Hematopoietic multipotent progenitor cell treated with erythropoietin and hydrocortisone succinate and interleukin-3 and kit ligand, for 6 days (in vitro differentiated cells): Measurements from ENCODE around the gene CDRT15L2.
"Not testable (repeated sequence)": the region's sequence is repeated elsewhere in the genome, so short reads cannot be mapped to it uniquely, and the experiment has no call there.

ENCODE experiments used
- DNase-seq: peaks from one replicate; pipeline ENCODE4 v3.0.0-alpha.2; 2015

CDRT15L2 gene

GRCh38 chr17:20583891-20584577 lies 4.5 kb downstream of the CDRT15L2 start:
- not testable (repeated sequence) for DNase-seq

GRCh38 chr17:20588744-20589453 lies 9.4 kb downstream of the CDRT15L2 start:
- DNase-seq = not testable (repeated sequence)

DNA sequence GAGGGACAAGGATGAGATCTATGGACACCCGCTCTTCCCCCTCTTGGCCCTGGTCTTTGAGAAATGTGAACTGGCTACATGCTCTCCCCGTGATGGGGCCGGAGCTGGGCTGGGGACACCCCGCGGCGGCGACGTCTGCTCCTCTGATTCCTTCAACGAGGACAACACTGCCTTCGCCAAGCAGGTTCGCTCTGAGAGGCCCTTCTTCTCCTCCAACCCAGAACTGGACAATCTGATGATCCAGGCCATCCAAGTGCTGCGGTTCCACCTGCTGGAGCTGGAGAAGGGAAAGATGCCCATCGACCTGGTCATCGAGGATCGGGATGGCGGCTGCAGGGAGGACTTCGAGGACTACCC lies 9.9 kb downstream of the CDRT15L2 start:
- not testable (repeated sequence) for DNase-seq

GRCh38 chr17:20591040-20591439 lies 11.5 kb downstream of the CDRT15L2 start:
- not testable (repeated sequence) for DNase-seq

- DNase-seq = not testable (repeated sequence)
Observed at GRCh38 chr17:20605568-20605967, 26.0 kb downstream of the CDRT15L2 start.

DNA sequence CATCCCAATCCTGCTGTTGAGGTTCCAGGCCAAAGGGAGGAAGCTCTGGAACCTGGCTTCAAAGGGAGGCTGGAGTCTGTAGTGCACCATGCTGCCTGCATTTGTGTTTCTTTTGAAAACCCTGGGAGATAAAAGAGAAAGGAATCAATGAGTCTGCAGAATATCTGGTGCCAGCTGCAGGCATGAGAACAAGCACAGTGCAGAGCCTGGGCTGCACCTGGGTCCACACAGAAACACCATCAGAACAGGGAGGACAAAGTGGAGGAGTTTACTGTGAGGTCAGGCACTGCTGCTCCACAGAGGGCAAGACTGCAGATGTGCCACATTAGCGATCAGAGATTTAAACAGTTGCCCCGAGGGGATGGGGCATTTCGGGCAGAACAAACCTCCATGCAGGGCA lies 30.0 kb downstream of the CDRT15L2 start:
- DNase-seq = not testable (repeated sequence)

DNA sequence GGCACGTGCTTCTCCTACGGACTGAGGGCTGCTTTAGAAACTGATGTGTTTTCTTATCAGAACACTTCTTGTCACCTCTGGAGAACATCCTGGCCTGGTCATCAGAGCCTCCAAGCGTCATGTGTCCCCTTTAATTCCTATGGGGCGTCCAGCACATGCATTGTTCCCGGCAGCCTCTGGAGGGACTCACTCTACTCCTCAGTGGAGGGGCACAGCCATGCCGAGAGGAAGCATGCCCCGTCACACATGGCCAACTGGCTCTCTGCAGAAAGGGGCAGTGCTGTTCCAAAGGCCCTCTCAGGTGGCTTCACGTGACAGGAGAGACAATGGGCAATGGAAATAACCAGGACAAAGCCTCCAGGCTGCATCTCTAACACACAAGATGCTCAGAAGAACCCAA lies 31.8 kb downstream of the CDRT15L2 start:
- no peak for DNase-seq

GRCh38 chr17:20612635-20613034 lies 33.1 kb downstream of the CDRT15L2 start:
- DNase-seq = no peak

GRCh38 chr17:20613248-20613647 lies 33.7 kb downstream of the CDRT15L2 start:
- no peak for DNase-seq

- DNase-seq = no peak
Observed at GRCh38 chr17:20613905-20614304, 34.4 kb downstream of the CDRT15L2 start.

DNA sequence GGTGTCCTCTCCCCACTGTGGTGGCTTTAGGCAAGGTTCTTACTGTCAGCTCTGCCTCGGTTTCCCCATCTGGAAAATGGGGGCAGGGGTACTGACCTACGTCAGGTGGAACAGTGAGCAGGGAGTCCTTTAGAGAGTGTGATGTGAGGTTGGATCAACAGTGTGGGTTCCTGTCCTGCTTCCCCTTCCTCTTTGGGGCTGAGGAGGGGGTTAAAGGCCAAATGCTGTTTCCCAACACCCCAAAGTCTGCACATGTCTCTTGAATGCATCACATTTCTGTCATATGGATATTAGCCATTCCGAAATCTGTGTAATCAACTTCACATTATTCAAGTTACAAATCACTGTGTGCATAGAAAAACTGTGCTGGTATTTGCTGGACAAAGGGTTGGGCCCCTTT lies 35.9 kb downstream of the CDRT15L2 start:
- not testable (repeated sequence) for DNase-seq
